Activated T-cell treated with anti-CD3 and anti-CD28 coated beads, Interleukin-2, amount 50 U/mL, for 1 hour (primary cell): ENCODE data around the gene ALPK3.

ENCODE experiments used
- DNase-seq: peaks from one replicate; pipeline ENCODE4 v3.0.0-alpha.2; 2020

The ALPK3 gene

GRCh38 chr15:84826369-84826823 lies 9.2 kb downstream of the ALPK3 start:
- no peak for DNase-seq

GRCh38 chr15:84827246-84827645 lies 10.1 kb downstream of the ALPK3 start:
- no peak for DNase-seq

DNA sequence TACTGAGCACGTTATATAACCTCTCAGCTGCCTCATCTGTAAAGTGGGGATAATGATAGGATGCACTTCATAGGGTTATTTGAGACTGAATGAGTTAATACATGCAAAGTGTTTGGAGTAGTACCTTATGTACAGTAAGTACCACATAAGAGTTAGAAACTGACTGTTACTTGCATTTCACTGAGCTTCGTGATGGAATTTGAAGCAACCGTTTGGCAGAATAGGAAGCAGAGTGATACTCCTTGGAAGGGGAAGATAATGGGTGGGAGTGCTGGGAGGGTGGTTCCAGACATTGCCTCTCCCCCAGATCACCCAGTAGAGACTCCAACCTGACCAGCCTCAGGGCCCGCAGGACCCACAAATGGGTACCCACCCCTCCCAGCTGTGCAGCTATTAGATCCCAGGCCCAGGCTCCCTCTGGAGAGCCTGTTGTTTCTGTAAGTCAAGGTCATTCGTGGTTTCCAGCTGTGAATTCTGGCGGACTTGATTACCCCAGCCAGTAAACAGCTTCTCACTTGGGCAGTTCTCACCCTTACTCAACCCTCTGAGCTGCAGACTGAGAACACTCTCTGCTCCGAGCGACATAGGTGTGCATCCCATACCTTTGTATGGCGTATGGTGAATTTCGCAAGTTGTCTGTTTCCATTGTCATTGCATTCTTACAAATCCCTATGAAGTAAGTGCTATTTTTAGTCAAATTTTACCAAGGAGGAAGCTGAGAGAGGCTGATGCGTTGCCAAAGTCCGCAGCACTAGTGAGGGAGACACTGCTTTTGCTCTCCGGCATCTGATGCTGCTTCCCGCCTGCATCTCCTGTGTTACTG lies 11.1 kb downstream of the ALPK3 start:
- DNase-seq, result no peak

DNA sequence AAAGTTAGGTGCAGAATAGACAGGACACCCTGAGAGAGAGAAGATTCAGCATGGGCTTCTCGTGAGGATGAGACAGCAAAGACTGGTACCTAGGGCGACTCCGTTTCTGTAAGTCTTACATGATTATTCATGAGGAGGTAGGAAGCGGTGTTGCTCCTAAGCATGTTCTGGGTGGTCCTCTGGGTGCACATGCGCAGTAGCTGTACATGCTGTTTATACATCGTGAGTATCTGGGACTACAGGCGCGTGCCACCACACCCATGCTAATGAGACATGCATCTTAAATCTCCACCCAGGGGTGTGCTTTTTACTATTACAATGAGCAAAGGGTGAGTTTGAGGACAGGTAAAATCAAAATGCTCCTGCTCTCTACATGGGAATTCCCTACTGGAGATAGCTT lies 12.3 kb downstream of the ALPK3 start:
- DNase-seq, result no peak

DNA sequence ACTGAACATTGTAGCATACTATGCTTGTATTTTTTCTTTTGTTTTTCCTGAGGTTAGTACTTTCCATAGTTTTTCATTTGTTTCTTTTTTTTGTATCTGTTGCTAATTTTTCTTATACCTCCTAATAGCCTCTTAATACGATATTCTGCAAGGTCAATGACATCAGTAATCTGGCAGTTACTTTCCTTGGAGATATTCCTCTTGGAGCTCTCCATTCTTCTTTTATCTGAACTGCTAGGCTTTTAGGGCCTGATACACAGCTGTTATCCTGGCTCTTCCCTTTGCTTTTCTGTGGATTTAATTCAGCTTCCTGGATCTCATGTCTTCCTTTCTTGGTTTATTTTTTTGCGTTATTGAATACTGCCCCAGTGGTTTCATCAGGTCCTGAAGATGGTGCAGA lies 12.9 kb downstream of the ALPK3 start:
- no peak for DNase-seq

DNA sequence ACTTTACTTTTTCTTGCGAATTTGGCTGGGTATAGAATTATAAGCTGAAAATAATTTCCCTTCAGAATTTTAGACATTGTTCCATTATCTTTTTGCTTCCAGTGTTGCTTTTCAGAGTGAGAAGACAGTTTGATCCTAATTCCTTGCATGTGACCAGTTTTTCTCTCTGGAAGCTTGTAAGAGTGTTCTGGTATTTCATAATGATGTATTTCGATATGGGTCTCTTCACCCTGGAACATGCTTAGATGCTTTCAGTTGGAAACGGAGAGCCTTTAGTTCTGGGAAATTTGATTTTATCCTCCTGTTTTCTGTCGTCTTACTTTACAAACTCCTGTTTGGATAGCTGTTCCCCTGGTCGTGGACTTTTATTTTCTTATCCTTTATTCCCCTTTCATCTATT lies 13.9 kb downstream of the ALPK3 start:
- no peak for DNase-seq

- no peak for DNase-seq
These were observed 14.5 kb downstream of the ALPK3 start for GRCh38 chr15:84831613-84832012.

DNA sequence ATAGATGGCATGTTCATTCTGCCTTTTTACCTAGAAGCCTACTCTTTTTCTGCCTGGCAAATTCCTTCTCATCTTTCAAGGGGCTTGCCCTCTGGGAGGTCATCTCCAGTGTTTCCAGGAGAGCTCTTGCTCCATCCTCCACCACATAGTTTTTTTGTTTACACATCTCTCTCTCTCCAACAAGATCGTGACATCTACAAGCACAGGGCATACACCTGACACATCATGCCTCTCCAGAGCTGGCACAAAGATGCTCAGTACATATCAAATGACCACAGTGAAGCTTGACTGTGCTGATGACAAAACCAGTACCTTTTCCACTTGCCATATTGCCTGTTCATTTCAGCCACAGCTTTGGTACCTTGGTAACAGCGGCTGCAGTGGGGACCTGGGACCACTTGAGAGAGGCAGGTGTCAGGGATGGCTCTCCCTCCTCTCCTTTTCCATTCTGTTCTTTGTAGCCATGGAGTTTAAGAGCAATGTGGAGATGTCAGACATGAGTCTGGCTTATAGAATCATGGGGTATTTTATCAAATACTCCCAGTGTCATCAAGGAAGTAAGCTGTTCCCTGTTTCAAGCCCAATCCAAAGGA lies 15.4 kb downstream of the ALPK3 start:
- no peak for DNase-seq

- no peak for DNase-seq
These were observed 16.5 kb downstream of the ALPK3 start for GRCh38 chr15:84833447-84834228.

- DNase-seq, result no peak
These were observed 17.2 kb downstream of the ALPK3 start for GRCh38 chr15:84834229-84834955.

GRCh38 chr15:84834969-84835368 lies 17.8 kb downstream of the ALPK3 start:
- no peak for DNase-seq

GRCh38 chr15:84835661-84836337 lies 18.6 kb downstream of the ALPK3 start:
- DNase-seq, result no peak

GRCh38 chr15:84836844-84837243 lies 19.7 kb downstream of the ALPK3 start:
- no peak for DNase-seq

DNA sequence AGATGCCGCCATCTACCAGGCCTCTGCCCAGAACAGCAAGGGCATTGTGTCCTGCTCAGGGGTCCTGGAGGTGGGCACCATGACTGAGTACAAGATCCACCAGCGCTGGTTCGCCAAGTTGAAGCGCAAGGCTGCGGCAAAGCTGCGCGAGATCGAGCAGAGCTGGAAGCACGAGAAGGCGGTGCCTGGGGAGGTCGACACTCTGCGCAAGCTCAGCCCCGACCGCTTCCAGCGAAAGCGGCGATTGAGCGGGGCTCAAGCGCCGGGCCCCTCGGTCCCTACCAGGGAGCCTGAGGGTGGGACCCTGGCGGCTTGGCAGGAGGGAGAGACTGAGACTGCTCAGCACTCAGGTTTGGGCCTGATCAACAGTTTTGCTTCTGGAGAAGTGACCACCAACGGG lies 22.6 kb downstream of the ALPK3 start:
- no peak for DNase-seq

DNA sequence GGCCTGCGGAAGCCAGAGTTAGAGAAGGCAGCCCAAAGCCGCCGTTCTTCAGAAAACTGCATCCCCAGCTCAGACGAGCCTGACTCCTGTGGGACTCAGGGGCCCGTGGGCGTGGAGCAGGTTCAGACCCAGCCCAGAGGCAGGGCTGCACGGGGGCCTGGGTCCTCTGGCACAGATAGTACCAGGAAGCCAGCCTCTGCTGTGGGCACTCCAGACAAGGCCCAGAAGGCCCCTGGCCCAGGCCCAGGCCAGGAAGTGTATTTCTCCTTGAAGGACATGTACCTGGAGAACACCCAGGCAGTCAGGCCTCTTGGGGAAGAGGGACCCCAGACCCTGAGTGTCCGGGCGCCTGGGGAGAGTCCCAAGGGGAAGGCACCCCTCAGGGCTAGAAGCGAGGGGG lies 23.1 kb downstream of the ALPK3 start:
- no peak for DNase-seq

DNA sequence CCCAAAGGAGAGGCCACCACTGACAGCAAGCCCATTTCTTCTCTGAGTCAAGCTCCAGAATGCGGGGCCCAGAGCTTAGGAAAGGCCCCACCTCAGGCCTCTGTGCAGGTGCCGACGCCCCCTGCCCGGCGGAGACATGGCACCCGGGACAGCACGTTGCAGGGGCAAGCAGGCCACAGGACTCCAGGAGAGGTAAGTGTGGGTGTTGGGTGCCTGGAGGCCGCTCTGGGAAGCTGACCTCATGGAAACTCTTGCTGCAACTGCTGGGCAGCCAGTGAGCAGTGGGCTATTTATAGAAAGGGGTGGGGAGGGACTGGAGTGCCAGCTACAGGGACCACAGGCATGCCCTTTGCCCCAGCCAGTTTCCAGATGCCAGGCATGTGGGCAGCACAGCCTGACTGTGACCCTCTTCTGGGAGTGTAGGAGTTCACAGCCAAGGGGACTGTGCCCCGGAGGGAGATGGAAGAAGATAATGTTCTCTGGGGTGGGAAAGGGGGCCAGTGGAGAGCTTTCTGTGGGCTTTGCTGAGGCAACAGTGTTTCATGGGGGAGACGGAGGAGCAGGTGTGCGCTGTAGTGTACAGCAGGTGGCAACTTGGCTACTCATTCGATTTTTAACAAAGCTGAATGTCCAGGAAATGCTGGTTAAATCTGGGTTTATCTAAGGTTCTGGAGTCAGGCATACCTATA lies 23.7 kb downstream of the ALPK3 start:
- DNase-seq, result no peak

GRCh38 chr15:84842781-84843180 lies 25.6 kb downstream of the ALPK3 start:
- DNase-seq, result no peak

GRCh38 chr15:84844964-84845363 lies 27.8 kb downstream of the ALPK3 start:
- DNase-seq, result no peak

- DNase-seq, result peak; percentile 34
These were observed 28.5 kb downstream of the ALPK3 start for GRCh38 chr15:84845631-84846030.

GRCh38 chr15:84846269-84846668 lies 29.1 kb downstream of the ALPK3 start:
- DNase-seq, result no peak

GRCh38 chr15:84847382-84847781 lies 30.2 kb downstream of the ALPK3 start:
- no peak for DNase-seq

DNA sequence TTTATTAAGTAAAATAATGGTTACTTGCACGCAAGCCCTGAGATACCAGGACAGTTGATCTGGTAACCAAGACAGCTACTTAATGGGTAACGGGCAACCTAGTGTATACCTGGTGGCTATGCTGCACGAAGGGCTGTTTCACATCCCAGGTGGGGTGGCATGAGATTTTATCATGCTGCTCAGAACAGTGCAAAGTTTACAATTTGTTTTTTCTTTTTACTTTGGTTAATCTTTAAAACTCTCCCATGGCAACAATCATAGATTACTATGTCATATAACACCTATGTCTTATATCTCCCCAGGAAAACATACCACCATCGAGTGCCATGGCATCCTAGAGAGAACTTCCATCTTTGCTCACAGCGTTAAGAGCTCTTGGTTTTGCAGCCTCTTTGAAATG lies 35.1 kb downstream of the ALPK3 start:
- no peak for DNase-seq
